Mucosa of rectum (tissue), 2 donors: ENCODE results near the gene KIAA1549.

ENCODE experiments used
- H3K27ac ChIP-seq, 2 donors: one replicate each; pipeline ENCODE4 v1.7.0; 2013; ENCODE audit warnings: inconsistent platforms in 2 of 2, low read depth in 2 of 2, low read length in 2 of 2
- H3K27me3 ChIP-seq, 2 donors: one replicate each; pipeline ENCODE4 v1.7.0; 2013; ENCODE audit warnings: low read length in 2 of 2; ENCODE audit not compliant: control insufficient read depth in 2 of 2, insufficient read depth in 2 of 2
- H3K36me3 ChIP-seq, 2 donors: one replicate each; pipeline ENCODE4 v1.7.0; 2013; ENCODE audit warnings: low read length in 2 of 2; ENCODE audit not compliant: control insufficient read depth in 2 of 2, insufficient read depth in 2 of 2
- H3K4me1 ChIP-seq, 2 donors: one replicate each; pipeline ENCODE4 v1.7.0; 2013; ENCODE audit warnings: low read length in 2 of 2, mild to moderate bottlenecking in 1 of 2; ENCODE audit not compliant: control insufficient read depth in 2 of 2, insufficient read depth in 2 of 2
- H3K4me3 ChIP-seq, 2 donors: one replicate each; pipeline ENCODE4 v1.7.0; 2013; ENCODE audit warnings: low read length in 2 of 2
- H3K9ac ChIP-seq, 2 donors: one replicate each; pipeline ENCODE4 v1.7.0; 2013; ENCODE audit warnings: low read length in 2 of 2, low read depth in 1 of 2, mild to moderate bottlenecking in 1 of 2
- H3K9me3 ChIP-seq, 2 donors: one replicate each; pipeline ENCODE4 v1.7.0; 2013; ENCODE audit warnings: low read length in 2 of 2; ENCODE audit not compliant: control insufficient read depth in 2 of 2
- donor health status: healthy.
- donor health status: Normal muscosa, but diverticular disease.

The KIAA1549 gene

DNA sequence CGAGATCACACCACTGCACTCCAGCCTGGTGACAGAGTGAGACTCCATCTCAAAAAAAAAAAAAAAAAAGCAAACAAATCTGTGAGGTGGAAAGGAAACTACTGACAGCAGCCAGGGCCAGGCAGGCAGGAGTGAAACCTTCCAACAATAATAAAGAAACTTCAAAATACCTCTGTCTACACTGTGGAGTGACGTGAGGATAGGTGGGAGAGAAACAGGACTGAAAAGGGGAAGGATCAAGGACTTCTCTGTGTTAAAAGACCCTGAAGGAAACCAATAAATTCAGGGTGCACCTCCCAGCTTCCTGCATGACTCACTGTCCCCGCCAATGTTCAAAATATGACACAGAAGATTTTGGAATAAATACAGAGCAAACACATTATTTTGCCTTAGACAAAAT, 82.9 kb downstream of the KIAA1549 start:
- H3K9me3 ChIP-seq: no peaks in the 10 kb centered on the region
- H3K4me3 ChIP-seq: no peak overlapping the region
- H3K27me3 ChIP-seq: no peaks in the 10 kb centered on the region

DNA sequence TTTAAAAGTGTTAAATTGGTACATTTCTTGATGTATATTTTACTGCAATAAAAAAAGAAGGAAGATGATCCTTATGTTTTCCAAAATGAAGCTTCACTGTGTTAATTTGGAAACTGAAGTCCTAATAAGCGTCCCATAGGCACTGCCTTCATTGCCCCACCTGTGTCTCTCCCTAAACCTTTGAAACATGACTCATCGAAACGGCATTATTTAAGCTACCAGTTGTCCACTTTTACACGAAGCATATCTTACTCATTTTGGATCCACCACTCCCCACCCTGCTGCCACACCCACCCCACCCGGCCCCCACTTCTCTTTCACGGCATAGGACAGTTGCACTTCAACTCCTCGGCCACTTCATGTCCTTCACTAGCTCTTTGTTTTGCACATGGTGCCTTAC, 85.5 kb downstream of the KIAA1549 start:
- Histone ChIP-seq H3K4me1 (no peaks in the 10 kb centered on the region), H3K27me3 (no peaks in the 10 kb centered on the region), H3K36me3 (no peaks in the 10 kb centered on the region), H3K9me3 (no peaks in the 10 kb centered on the region), H3K9ac (no peak overlapping the region), H3K27ac (no peak overlapping the region), H3K4me3 (no peak overlapping the region)

More for the DNA sequence above, 82.9 kb downstream of the KIAA1549 start:
- Histone ChIP-seq H3K36me3 (no peaks in the 10 kb centered on the region), H3K9ac (no peak overlapping the region), H3K27ac (no peak overlapping the region), H3K4me1 (no peaks in the 10 kb centered on the region)

DNA sequence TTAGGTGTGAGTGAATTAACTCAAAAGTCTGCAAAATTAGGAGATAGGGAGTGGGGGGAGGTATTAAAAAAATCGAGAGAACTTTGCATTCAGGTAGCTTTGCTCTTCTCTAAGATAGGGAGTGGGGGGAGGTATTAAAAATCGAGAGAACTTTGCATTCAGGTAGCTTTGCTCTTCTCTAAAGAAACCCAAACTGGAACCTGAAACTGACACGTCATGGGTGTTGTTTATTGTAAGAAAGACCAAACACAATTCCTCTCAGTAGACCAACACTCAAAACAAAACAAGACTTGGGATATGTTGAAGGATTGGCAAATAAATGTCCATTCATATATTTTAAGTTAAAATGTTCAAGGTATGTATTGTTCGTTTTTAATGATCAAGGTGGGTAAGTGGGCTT, 87.9 kb downstream of the KIAA1549 start:
- H3K36me3 ChIP-seq: no peaks in the 10 kb centered on the region
- H3K9me3 ChIP-seq: no peaks in the 10 kb centered on the region
- no peaks in the 10 kb centered on the region for H3K27me3 ChIP-seq
- no peak overlapping the region for H3K9ac ChIP-seq
- no peaks in the 10 kb centered on the region for H3K4me1 ChIP-seq
- H3K4me3 ChIP-seq: no peak overlapping the region
- no peak overlapping the region for H3K27ac ChIP-seq

DNA sequence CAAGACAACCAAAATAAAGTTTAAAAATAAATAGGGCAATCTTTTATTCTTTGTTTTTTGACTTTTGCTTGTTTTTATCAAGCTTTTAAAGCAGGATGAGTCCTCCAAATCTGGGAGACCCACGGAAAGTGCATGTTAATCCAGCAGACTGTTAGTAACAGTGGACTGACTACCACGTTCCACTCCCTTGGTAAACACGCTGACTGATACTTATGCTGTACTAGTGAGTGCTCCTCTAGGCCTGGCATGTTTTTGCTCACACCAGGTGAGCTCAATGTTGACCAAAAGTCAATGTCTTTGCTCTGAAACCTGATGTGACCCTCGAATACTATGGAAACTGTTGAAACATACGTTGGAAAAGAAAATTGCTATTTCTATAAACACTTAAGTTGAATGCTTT, 88.4 kb downstream of the KIAA1549 start:
- Histone ChIP-seq H3K27me3 (no peaks in the 10 kb centered on the region), H3K36me3 (no peaks in the 10 kb centered on the region), H3K4me3 (no peak overlapping the region), H3K27ac (no peak overlapping the region), H3K4me1 (no peaks in the 10 kb centered on the region), H3K9me3 (no peaks in the 10 kb centered on the region), H3K9ac (no peak overlapping the region)

DNA sequence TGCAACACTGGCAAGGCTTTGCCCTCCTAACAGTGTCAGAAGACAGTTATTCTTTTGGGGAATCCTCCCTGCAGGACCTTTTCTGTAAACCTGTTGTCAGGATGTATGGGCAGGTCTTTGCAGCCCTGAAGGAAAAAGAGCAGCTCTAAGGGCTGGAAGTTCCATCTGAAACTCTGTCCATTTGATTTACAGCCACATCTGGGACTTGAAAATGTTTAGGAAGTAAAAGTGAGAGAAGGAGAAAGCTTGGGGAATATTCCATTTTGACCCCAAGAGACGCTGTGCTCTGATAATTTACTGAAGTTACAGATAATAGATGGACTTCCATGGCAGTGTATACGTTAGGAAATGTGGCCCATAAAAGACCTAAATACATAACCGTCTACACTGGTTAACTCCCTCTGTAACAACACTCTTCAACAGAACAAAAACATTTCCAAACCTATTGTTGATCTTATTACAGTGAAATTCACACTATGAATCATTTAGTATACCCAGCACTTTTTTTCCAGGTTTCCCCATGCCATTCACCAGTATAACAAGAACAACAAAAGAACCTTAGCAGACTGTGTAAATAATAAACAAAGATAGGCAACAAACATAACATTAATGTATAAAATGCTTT, 89.1 kb downstream of the KIAA1549 start:
- no peak overlapping the region for H3K9ac ChIP-seq
- no peaks in the 10 kb centered on the region for H3K9me3 ChIP-seq
- no peaks in the 10 kb centered on the region for H3K27me3 ChIP-seq
- no peaks in the 10 kb centered on the region for H3K4me1 ChIP-seq
- H3K4me3 ChIP-seq: no peak overlapping the region
- H3K27ac ChIP-seq: no peak overlapping the region
- H3K36me3 ChIP-seq: no peaks in the 10 kb centered on the region

DNA sequence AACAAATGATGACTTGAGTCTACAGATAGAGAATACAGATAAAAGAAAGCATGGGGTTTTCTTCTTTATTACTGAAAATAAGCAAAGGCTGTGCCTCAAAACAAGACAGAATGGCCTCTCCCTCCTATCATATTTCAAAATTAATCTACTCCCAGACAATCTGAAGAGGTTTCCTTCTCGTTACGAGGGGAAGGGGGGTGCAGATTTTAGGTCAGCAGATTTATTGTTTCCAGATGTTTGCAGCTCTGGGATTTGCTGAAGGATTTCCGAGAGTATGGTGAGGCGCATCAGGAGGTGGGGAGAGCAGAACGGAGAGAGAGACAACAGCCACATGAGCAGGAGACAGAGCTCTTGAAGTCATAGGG, 89.8 kb downstream of the KIAA1549 start:
- H3K9me3 ChIP-seq: no peaks in the 10 kb centered on the region
- H3K4me3 ChIP-seq: no peak overlapping the region
- H3K36me3 ChIP-seq: no peaks in the 10 kb centered on the region
- no peaks in the 10 kb centered on the region for H3K4me1 ChIP-seq
- no peak overlapping the region for H3K9ac ChIP-seq
- H3K27ac ChIP-seq: no peak overlapping the region
- no peaks in the 10 kb centered on the region for H3K27me3 ChIP-seq

DNA sequence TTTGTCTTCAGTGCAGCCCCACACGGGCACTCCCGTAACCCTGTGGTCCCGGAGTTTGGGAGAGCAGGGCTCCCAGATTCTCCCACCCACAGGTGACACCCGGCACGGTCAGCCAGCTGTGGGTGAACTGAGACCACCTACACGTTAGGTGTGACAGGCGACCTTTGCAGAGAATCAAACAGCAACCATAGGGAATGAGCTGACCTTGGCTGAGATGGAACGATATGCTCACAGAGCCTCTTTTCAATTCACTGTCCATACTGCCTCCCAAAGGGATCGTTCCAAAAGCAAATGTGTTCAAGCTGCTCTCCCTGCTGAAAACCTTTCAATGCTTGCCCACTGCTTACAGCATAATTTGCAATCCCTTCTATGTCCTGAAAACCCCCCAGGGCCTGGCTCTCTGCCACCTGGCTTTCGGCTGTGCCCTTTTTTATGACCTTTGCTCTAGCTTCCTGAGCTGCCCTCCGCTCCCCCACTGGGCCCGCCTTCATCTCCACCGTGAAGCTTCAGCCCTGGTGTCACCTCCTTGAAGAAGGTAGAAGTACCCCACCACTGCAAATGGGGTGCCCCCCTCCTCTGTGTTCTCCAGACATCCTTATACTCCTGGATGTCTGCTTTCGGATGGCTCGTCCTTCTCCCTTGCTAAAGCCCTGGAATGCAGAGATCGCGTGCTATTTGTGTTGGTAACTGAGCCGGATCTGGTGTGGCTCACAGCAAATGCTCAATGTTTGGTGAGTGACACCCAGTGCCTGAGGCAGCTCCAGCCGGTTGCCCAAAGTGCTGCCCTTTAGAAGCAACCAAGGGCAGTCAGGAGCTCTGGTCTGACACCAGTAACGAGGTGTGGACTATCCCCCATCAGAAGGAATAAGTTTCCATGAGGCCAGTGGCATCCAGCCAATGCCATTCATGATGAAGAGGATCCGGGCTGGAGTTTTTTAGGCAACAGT, 90.4 kb downstream of the KIAA1549 start:
- no peak overlapping the region for H3K4me3 ChIP-seq
- no peaks in the 10 kb centered on the region for H3K36me3 ChIP-seq
- H3K9me3 ChIP-seq: no peaks in the 10 kb centered on the region
- H3K9ac ChIP-seq: no peak overlapping the region
- H3K4me1 ChIP-seq: no peaks in the 10 kb centered on the region
- no peak overlapping the region for H3K27ac ChIP-seq
- H3K27me3 ChIP-seq: no peaks in the 10 kb centered on the region

DNA sequence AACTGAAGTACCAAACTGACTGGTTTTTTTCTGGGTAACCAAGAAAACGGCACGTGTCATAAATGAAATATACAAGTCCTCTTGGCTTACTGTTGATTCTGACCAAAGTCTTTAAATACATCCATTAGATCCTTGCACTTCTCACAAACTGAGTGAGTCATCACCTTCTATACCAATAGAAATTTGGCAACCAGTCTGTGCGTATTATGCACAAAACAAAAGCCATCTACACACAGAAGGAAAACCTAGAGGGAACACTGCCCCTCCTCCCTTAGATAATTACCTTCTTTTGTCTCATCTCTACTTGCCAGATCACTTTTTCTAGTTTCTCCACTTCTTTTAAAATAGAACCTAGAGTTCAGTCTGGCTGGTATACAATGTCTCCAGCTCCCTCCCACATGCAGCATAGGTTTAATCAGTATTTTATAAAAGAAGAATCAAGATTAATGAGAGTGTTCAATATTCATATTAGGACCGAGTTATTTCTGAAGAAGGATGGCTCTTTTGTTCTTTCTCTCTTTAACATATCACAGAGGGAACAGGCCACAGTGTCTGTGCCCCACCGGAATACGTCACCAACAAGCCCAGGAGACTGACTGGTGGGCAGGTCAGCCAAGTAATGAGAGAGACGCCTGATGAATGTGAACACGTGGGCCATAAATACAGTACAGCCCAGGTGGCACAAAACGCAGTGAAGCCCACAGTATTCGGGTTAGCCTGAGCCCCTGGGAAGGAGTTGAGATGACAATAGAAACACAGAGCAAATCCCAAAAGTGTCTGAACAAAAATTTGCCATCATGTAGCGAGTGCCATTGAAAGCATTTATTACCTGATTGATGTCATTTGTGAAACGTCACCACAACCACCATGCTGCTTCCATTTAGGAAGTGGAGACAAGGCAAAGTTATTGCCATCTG, 91.3 kb downstream of the KIAA1549 start:
- no peaks in the 10 kb centered on the region for H3K4me1 ChIP-seq

DNA sequence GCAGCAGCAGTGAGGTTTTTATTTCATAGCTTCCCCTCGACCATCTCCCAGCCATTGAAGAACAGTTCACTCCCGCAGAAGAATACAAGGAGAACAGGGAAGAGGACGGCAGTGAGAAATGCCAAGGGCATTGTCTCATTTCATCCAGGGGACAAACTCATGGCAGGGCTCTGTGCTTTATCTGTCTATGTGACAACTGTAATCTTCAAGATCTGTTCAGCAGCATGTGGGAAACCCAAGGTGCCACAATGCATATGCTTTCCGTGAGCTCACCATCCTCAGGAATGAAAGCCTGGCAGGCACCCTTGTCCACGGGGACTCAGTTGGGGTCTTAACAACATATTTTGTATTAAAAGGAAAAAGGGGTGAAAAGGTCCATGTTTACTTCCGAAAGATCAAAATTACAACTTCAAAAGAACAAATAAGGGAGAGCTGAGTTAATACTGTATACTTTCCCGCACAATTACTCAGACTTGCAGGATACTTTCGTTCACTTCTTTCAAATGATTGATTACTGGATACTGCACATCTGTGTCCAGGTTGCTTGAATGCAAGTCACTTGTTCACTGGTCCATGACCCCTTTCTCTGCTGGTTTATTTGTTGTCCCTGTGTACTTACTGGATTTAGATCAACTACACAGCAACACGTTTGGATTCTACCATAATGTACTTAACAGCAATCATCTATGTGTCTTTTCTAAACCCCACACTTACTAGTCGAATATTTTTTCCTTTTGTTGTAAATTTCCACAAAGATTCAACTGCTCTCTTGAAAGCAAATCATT, 93.1 kb downstream of the KIAA1549 start:
- no peaks in the 10 kb centered on the region for H3K4me1 ChIP-seq
- no peak overlapping the region for H3K4me3 ChIP-seq
- H3K27ac ChIP-seq: no peak overlapping the region
- H3K9ac ChIP-seq: no peak overlapping the region
- no peaks in the 10 kb centered on the region for H3K9me3 ChIP-seq
- no peaks in the 10 kb centered on the region for H3K36me3 ChIP-seq
- no peaks in the 10 kb centered on the region for H3K27me3 ChIP-seq

More for the DNA sequence above, 91.3 kb downstream of the KIAA1549 start:
- H3K9ac ChIP-seq: no peak overlapping the region
- H3K27me3 ChIP-seq: no peaks in the 10 kb centered on the region
- no peak overlapping the region for H3K4me3 ChIP-seq
- no peak overlapping the region for H3K27ac ChIP-seq
- H3K36me3 ChIP-seq: no peaks in the 10 kb centered on the region
- no peaks in the 10 kb centered on the region for H3K9me3 ChIP-seq
